Breast epithelium (tissue), 4 donors: ENCODE measurements around the gene ASXL1. TPM values are rescaled to one million over a fixed set of nuclear protein-coding genes. Genes with fewer than 3 reads are reported as not detected.

Source experiments
- DNase-seq, 2 donors: peaks; one replicate each; pipeline ENCODE4 v3.0.0-alpha.2; 2019; ENCODE audit warnings: low spot score in 2 of 2
- H3K27ac ChIP-seq, 2 donors: fragments of 200-600 bp; sonication (generic) in 1 of 2; one replicate each; pipeline ENCODE4 v1.5.1; 2016 to 2019; ENCODE audit warnings: mild to moderate bottlenecking in 1 of 2
- H3K27me3 ChIP-seq, 2 donors: fragments of 200-600 bp; sonication (generic) in 1 of 2; one replicate each; pipeline versions ENCODE4 v1.5.1 to v1.6.0; 2017 to 2019; ENCODE audit warnings: control low read depth in 1 of 2, mild to moderate bottlenecking in 1 of 2
- H3K36me3 ChIP-seq: fragments of 200-600 bp; one replicate; pipeline ENCODE4 v1.5.1; 2019
- H3K4me1 ChIP-seq, 2 donors: fragments of 200-600 bp; sonication (generic); one replicate each; pipeline ENCODE4 v1.5.1; 2016 to 2019; ENCODE audit warnings: control low read depth in 1 of 2
- H3K4me3 ChIP-seq, 3 donors: fragments of 200-600 bp; sonication (generic); 1 replicate in 2 of 3; 2 replicates in 1 of 3; pipeline ENCODE4 v1.5.1; 2016 to 2019; ENCODE audit warnings: mild to moderate bottlenecking in 3 of 3, moderate library complexity in 2 of 3
- H3K9me3 ChIP-seq, 2 donors: fragments of 200-600 bp; sonication (generic) in 1 of 2; one replicate each; pipeline ENCODE4 v1.5.1; 2016 to 2019; ENCODE audit warnings: control low read depth in 1 of 2
- POLR2A ChIP-seq: fragments of 450-650 bp; IDR thresholded peaks from one replicate; pipeline ENCODE4 v1.6.1; 2016; ENCODE audit warnings: antibody characterized with exemption, mild to moderate bottlenecking, moderate library complexity
- POLR2AphosphoS5 ChIP-seq, 3 donors: sonication (generic); formaldehyde crosslinking; IDR thresholded peaks; one replicate each; pipeline ENCODE4 v1.6.1; 2017; ENCODE audit warnings: antibody characterized with exemption in 3 of 3
- intact Hi-C: fragments of 100-400 bp; cut with DNase I; formaldehyde crosslinking; loops from one replicate; pipeline ENCODE4 v1.15.1; 2023; ENCODE audit warnings: low total_unique reads
- total RNA-seq, 3 donors: library from RNA; depleted of rRNA; stranded (reverse); fragments of >200 nt; gene quantifications; one replicate each; pipeline ENCODE4 v1.1.0, GENCODE V29; 2016
- TF ChIP-seq, protein P1 (sequence below), 3 donors: fragments of 450-650 bp; IDR thresholded peaks; one replicate each; pipeline ENCODE4 v1.5.1; 2016 to 2017; ENCODE audit warnings: antibody characterized with exemption in 3 of 3, mild to moderate bottlenecking in 3 of 3, moderate library complexity in 3 of 3

Gene ASXL1
- total RNA-seq, 3 donors from 2014 or later: 73.3 to 102 (median 97.3) TPM

DNA sequence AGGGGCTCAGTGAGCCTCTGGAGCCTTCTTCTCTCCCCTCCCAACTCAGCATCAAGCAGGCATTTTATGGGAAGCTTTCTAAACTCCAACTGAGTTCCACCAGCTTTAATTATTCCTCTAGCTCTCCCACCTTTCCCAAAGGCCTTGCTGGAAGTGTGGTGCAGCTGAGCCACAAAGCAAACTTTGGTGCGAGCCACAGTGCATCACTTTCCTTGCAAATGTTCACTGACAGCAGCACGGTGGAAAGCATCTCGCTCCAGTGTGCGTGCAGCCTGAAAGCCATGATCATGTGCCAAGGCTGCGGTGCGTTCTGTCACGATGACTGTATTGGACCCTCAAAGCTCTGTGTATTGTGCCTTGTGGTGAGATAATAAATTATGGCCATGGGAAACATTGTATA lies 78.8 kb downstream of the ASXL1 start:
- no peaks in the 10 kb centered on the region for H3K9me3 ChIP-seq
- peak in 1 of 2 donors; percentile 9 for DNase-seq
- no peak overlapping the region for H3K27ac ChIP-seq
- intact Hi-C loops: no loop called here
- H3K36me3 ChIP-seq: peaks cover 23% of the 10 kb centered on the region
- TF ChIP-seq POLR2AphosphoS5 (IDR thresholded peaks at IDR 0.05) (no peak), POLR2A (no peak)
- TF ChIP-seq, protein P1, sequence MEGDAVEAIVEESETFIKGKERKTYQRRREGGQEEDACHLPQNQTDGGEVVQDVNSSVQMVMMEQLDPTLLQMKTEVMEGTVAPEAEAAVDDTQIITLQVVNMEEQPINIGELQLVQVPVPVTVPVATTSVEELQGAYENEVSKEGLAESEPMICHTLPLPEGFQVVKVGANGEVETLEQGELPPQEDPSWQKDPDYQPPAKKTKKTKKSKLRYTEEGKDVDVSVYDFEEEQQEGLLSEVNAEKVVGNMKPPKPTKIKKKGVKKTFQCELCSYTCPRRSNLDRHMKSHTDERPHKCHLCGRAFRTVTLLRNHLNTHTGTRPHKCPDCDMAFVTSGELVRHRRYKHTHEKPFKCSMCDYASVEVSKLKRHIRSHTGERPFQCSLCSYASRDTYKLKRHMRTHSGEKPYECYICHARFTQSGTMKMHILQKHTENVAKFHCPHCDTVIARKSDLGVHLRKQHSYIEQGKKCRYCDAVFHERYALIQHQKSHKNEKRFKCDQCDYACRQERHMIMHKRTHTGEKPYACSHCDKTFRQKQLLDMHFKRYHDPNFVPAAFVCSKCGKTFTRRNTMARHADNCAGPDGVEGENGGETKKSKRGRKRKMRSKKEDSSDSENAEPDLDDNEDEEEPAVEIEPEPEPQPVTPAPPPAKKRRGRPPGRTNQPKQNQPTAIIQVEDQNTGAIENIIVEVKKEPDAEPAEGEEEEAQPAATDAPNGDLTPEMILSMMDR (IDR thresholded peaks at IDR 0.05): no peak
- no peak overlapping the region for H3K4me3 ChIP-seq
- no peaks in the 10 kb centered on the region for H3K4me1 ChIP-seq
- no peaks in the 10 kb centered on the region for H3K27me3 ChIP-seq

DNA sequence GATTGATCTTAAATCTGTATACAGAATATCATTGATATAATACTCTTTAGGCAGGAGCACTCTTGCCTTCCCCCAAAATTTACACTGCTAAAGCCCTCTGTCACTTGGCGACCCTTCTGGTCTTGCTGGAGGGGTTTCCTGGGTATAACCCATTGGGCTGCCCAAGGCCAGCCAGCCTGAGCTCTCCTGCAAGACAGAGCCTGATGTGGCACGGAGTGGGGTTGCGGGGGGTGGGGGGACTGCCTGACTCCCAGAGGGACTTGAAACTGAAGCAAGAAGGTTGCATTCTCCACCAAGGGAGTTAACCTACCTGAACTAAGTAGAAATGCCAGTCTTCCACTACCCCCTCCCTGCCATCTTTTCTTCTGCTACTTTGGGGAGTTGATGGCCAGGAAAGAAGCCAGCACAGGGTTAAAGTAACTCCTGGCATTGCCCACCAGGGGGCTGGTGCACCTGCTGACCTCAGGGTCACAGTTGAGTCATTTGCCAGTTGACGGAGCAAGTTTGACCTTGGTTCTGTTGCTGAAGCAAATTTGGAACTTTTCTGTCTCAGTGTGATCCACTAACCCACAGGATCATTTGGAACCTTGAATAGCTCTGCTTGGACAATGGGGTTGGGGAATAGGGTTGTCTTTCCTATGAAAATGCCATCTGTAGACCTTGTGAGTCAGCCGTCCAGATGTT lies 79.4 kb downstream of the ASXL1 start:
- Histone ChIP-seq H3K27me3 (no peaks in the 10 kb centered on the region), H3K36me3 (peaks cover 23% of the 10 kb centered on the region), H3K4me3 (no peak overlapping the region), H3K9me3 (no peaks in the 10 kb centered on the region), H3K4me1 (no peaks in the 10 kb centered on the region), H3K27ac (no peak overlapping the region)
- TF ChIP-seq POLR2A: no peak
- no peak for TF ChIP-seq POLR2AphosphoS5 (IDR thresholded peaks at IDR 0.05)
- TF ChIP-seq, protein P1 (IDR thresholded peaks at IDR 0.05): no peak
- peak in 1 of 2 donors; percentile 8 for DNase-seq
- intact Hi-C loops: no loop called here

DNA sequence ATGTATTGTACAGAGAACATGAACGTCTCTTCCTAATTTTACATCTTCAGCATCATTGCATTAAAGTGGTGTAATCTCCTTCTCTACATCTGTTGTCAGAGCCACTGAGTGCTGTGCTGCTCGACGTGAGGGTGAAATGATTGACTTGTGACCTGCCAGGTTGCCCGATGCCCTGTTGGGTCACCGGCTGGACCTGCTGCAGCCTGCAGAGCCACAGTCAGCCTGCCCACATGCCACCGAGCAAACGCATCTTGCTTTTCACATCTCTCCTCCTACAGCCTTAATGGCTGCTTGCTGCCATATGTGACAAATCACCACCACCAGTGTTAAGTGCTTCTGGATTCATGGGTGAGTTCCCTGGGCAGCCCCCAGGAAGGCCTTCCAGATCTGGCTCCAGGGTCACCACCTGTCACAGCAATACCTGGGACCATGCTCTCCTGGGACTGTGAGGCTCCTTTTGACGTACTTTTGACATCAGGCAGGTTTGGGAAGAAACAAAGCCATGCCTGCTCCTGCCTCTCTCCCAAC lies 80.3 kb downstream of the ASXL1 start:
- intact Hi-C loops: no loop called here
- H3K36me3 ChIP-seq: peaks cover 23% of the 10 kb centered on the region
- H3K4me3 ChIP-seq: no peak overlapping the region
- TF ChIP-seq, protein P1 (IDR thresholded peaks at IDR 0.05): no peak
- TF ChIP-seq POLR2AphosphoS5 (IDR thresholded peaks at IDR 0.05): no peak
- no peaks in the 10 kb centered on the region for H3K4me1 ChIP-seq
- peak in 1 of 2 donors; percentile 14 for DNase-seq
- H3K9me3 ChIP-seq: no peaks in the 10 kb centered on the region
- H3K27ac ChIP-seq: no peak overlapping the region
- H3K27me3 ChIP-seq: no peaks in the 10 kb centered on the region

DNA sequence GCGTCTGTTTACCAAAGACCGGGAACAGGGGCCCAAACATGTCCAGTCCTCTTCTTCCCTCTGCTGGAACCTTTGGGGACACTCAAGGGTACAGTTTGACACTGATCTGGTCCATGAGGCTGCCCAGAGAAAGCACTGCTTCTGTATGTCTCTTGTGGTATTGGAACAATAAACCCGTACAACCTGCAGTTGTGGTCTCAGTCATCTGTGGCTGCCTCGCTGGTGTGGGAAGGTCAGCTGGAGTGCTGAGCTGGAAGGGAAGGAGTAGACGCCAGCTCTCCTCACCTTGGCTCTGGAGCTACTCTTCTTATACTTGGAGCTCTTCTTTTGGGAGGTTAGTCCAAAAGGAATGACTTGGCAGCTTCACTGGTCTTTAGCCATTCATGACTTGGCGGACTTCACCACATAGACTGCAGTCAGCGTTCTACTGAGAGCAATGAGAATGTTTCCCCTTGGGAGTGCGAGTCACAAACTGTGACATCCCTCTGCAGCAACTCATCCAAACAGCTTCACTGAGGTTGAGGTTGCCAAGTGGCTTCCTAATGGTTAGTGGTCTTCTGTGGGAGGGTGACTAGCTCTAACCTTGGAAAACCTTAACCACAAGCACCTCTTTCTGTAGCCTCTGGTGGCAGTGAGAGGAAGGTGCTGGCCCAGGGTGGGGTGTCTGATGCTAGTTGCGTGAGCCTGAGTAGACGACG lies 81.2 kb downstream of the ASXL1 start:
- DNase-seq: peak in 1 of 2 donors; percentile 13
- Histone ChIP-seq H3K4me3 (no peak overlapping the region), H3K27me3 (no peaks in the 10 kb centered on the region), H3K27ac (no peak overlapping the region), H3K9me3 (no peaks in the 10 kb centered on the region), H3K4me1 (no peaks in the 10 kb centered on the region), H3K36me3 (peaks cover 17% of the 10 kb centered on the region)
- TF ChIP-seq POLR2AphosphoS5 (IDR thresholded peaks at IDR 0.05) (no peak), POLR2A (no peak)
- TF ChIP-seq, protein P1 (IDR thresholded peaks at IDR 0.05): no peak
- intact Hi-C loops: no loop called here
